CD14-positive monocyte (primary cell): ENCODE data around the gene ALKBH3. TPM values are rescaled to one million over a fixed set of nuclear protein-coding genes. Genes with fewer than 3 reads are reported as not detected.

Experiments used
- DNase-seq, 3 donors: peaks; one replicate each; pipeline ENCODE4 v3.0.0-alpha.2; 2011 to 2022
- H2AFZ ChIP-seq: 2 replicates; pipeline ENCODE4 v1.6.0; 2012; ENCODE audit warnings: mild to moderate bottlenecking, low read depth, low read length, inconsistent platforms; ENCODE audit not compliant: insufficient read depth, poor library complexity, severe bottlenecking
- H3K27ac ChIP-seq, 2 donors: 1 replicate in 1 of 2; 2 replicates in 1 of 2; pipeline ENCODE4 v1.5.1; 2012 to 2013; ENCODE audit warnings: low read length in 2 of 2, control low read depth in 1 of 2, inconsistent platforms in 1 of 2, low read depth in 1 of 2, mild to moderate bottlenecking in 1 of 2
- H3K27me3 ChIP-seq, 2 donors: one replicate each; pipeline versions ENCODE4 v1.6.0 to v1.6.1; 2011 to 2013; ENCODE audit warnings: low read length in 2 of 2; ENCODE audit not compliant: control insufficient read depth in 2 of 2, insufficient read depth in 2 of 2
- H3K36me3 ChIP-seq, 2 donors: replicated peaks in 1 of 2; 1 replicate in 1 of 2; 2 replicates in 1 of 2; pipeline versions ENCODE4 v1.5.1 to v1.6.1; 2012 to 2013; ENCODE audit warnings: low read length in 2 of 2, control low read depth in 1 of 2, inconsistent platforms in 1 of 2, mild to moderate bottlenecking in 1 of 2; ENCODE audit not compliant: insufficient read depth in 2 of 2, control insufficient read depth in 1 of 2
- H3K4me1 ChIP-seq, 2 donors: 1 replicate in 1 of 2; 2 replicates in 1 of 2; pipeline versions ENCODE4 v1.5.1 to v1.6.1; 2012 to 2013; ENCODE audit warnings: low read length in 2 of 2, control low read depth in 1 of 2, inconsistent platforms in 1 of 2, mild to moderate bottlenecking in 1 of 2, moderate library complexity in 1 of 2; ENCODE audit not compliant: insufficient read depth in 2 of 2, control insufficient read depth in 1 of 2
- H3K4me2 ChIP-seq: replicated peaks from 2 replicates; pipeline ENCODE3; 2012; ENCODE audit warnings: low read length, moderate library complexity, mild to moderate bottlenecking; ENCODE audit not compliant: poor library complexity, severe bottlenecking; ENCODE audit errors: extremely low read depth
- H3K4me3 ChIP-seq, 3 experiments: fragments of 200-600 bp in 1 of 3; sonication (generic) in 1 of 3; replicated peaks in 1 of 3; 1 replicate in 2 of 3; 2 replicates in 1 of 3; pipeline ENCODE4 v1.5.1; 2011 to 2013; ENCODE audit warnings: low read length in 3 of 3, mild to moderate bottlenecking in 3 of 3, control low read depth in 2 of 3, low read depth in 2 of 3, inconsistent platforms in 1 of 3, moderate library complexity in 1 of 3
- H3K79me2 ChIP-seq: 2 replicates; pipeline ENCODE4 v1.6.0; 2012; ENCODE audit warnings: mild to moderate bottlenecking, control low read depth, inconsistent platforms, low read length, moderate library complexity; ENCODE audit not compliant: insufficient read depth
- H3K9ac ChIP-seq: 2 replicates; pipeline ENCODE4 v1.6.0; 2017; ENCODE audit warnings: low read length, mild to moderate bottlenecking; ENCODE audit not compliant: insufficient read depth, poor library complexity, severe bottlenecking
- H3K9me3 ChIP-seq, 2 donors: replicated peaks in 1 of 2; 1 replicate in 1 of 2; 2 replicates in 1 of 2; pipeline versions ENCODE4 v1.5.1 to v1.6.1; 2012 to 2013; ENCODE audit warnings: low read length in 2 of 2, control low read depth in 1 of 2; ENCODE audit not compliant: control insufficient read depth in 1 of 2, insufficient read depth in 1 of 2
- H4K20me1 ChIP-seq: 2 replicates; pipeline ENCODE4 v1.6.0; 2012; ENCODE audit warnings: mild to moderate bottlenecking, low read length, control low read depth, moderate library complexity; ENCODE audit not compliant: insufficient read depth
- H3K27ac Mint-ChIP-seq, 7 donors: one replicate each; pipeline ENCODE4 v1.8.0; 2020; ENCODE audit warnings: mild to moderate bottlenecking in 7 of 7, mixed read lengths in 7 of 7, moderate library complexity in 6 of 7, inconsistent platforms in 2 of 7
- H3K27me3 Mint-ChIP-seq, 3 donors: one replicate each; pipeline ENCODE4 v1.8.0; 2021 to 2022; ENCODE audit warnings: low read depth in 3 of 3, mild to moderate bottlenecking in 3 of 3, mixed read lengths in 3 of 3, moderate library complexity in 3 of 3, inconsistent platforms in 1 of 3
- H3K36me3 Mint-ChIP-seq, 2 donors: one replicate each; pipeline ENCODE4 v1.8.0; 2020; ENCODE audit warnings: mixed read lengths in 2 of 2, inconsistent platforms in 1 of 2, mild to moderate bottlenecking in 1 of 2
- H3K4me1 Mint-ChIP-seq: one replicate; pipeline ENCODE4 v1.8.0; 2020; ENCODE audit warnings: mild to moderate bottlenecking, mixed read lengths
- H3K4me3 Mint-ChIP-seq, 2 donors: one replicate each; pipeline ENCODE4 v1.8.0; 2020; ENCODE audit warnings: mild to moderate bottlenecking in 2 of 2, mixed read lengths in 2 of 2, moderate library complexity in 1 of 2
- H3K9me3 Mint-ChIP-seq, 7 donors: one replicate each; pipeline ENCODE4 v1.8.0; 2020 to 2022; ENCODE audit warnings: mixed read lengths in 7 of 7, mild to moderate bottlenecking in 6 of 7, moderate library complexity in 6 of 7, inconsistent platforms in 2 of 7
- CTCF ChIP-seq: fragments of 200-600 bp; IDR thresholded peaks from one replicate; pipeline ENCODE4 v1.8.0; 2022; ENCODE audit warnings: antibody characterized with exemption, mild to moderate bottlenecking
- WGBS: methylation state at CpG from one replicate; pipeline ENCODE4 v1.1.5; 2013; ENCODE audit warnings: missing lambda C conversion rate; ENCODE audit not compliant: insufficient coverage; 5-methylcytosine and 5-hydroxymethylcytosine counted together
- intact Hi-C, 2 donors: fragments of 100-400 bp; cut with micrococcal nuclease; formaldehyde crosslinking; loops; one replicate each; pipeline versions ENCODE4 v1.15.0 to v1.15.1; 2023
- polyA plus RNA-seq, 3 donors: library from polyadenylated mRNA; depleted of rRNA in 1 of 3; unstranded in 2 of 3; stranded (reverse) in 1 of 3; fragments of 300-500 nt in 2 of 3; fragments of >200 nt in 1 of 3; fragmentation: Illumina TruSeq in 2 of 3; gene quantifications; 1 replicate in 2 of 3; 2 replicates in 1 of 3; pipeline ENCODE4 v1.2.3, GENCODE V29; 2012 to 2021

The ALKBH3 gene
- polyA plus RNA-seq, 3 donors, result 22.1 to 25.8 (median 22.7) TPM

- no peak for TF ChIP-seq CTCF
- no peaks in the 10 kb centered on the region for H3K36me3 ChIP-seq
- H3K27ac ChIP-seq, result no peak overlapping the region
- H3K27me3 Mint-ChIP-seq, result peaks cover 5 to 32% (median 30%) of the 10 kb centered on the region in 3 donors
- H3K27ac Mint-ChIP-seq, result no peak overlapping the region
- no peak for DNase-seq
- H3K27me3 ChIP-seq, result peaks cover 0 to 4% of the 10 kb centered on the region in 2 donors
- H3K4me1 Mint-ChIP-seq, result no peaks in the 10 kb centered on the region
- H3K4me3 Mint-ChIP-seq, result no peak overlapping the region
- intact Hi-C loops, result no loop called here
- no peaks in the 10 kb centered on the region for H3K79me2 ChIP-seq
- peaks cover 0 to 2% of the 10 kb centered on the region in 2 donors for H3K9me3 ChIP-seq
- no peak overlapping the region for H3K9ac ChIP-seq
- H2AFZ ChIP-seq, result no peak overlapping the region
- no peak overlapping the region for H3K4me2 ChIP-seq
- no CpG with 5 or more reads among the region's 1 CpG for WGBS
- peaks cover 0 to 6% (median 0%) of the 10 kb centered on the region in 7 donors for H3K9me3 Mint-ChIP-seq
- no peak overlapping the region for H3K4me3 ChIP-seq
- H3K36me3 Mint-ChIP-seq, result no peaks in the 10 kb centered on the region
- no peaks in the 10 kb centered on the region for H4K20me1 ChIP-seq
- H3K4me1 ChIP-seq, result no peaks in the 10 kb centered on the region
Observed at GRCh38 chr11:43951231-43951630, 70.6 kb downstream of the ALKBH3 start.

GRCh38 chr11:43952020-43952400 lies 71.4 kb downstream of the ALKBH3 start:
- no peaks in the 10 kb centered on the region for H3K79me2 ChIP-seq
- no peak overlapping the region for H3K27ac ChIP-seq
- WGBS, result 100% methylated on average over 1 of the region's 6 CpGs
- H2AFZ ChIP-seq, result no peak overlapping the region
- no peak overlapping the region for H3K4me2 ChIP-seq
- peaks cover 0 to 4% of the 10 kb centered on the region in 2 donors for H3K27me3 ChIP-seq
- H3K9me3 ChIP-seq, result peaks cover 0 to 2% of the 10 kb centered on the region in 2 donors
- no peaks in the 10 kb centered on the region for H3K4me1 Mint-ChIP-seq
- no peak for TF ChIP-seq CTCF
- no peaks in the 10 kb centered on the region for H3K4me1 ChIP-seq
- peaks cover 5 to 32% (median 24%) of the 10 kb centered on the region in 3 donors for H3K27me3 Mint-ChIP-seq
- H3K4me3 ChIP-seq, result no peak overlapping the region
- no peak overlapping the region for H3K27ac Mint-ChIP-seq
- H3K9me3 Mint-ChIP-seq, result peaks cover 0 to 6% (median 0%) of the 10 kb centered on the region in 7 donors
- no peaks in the 10 kb centered on the region for H3K36me3 ChIP-seq
- no peak overlapping the region for H3K4me3 Mint-ChIP-seq
- no peaks in the 10 kb centered on the region for H4K20me1 ChIP-seq
- intact Hi-C loops, result no loop called here
- no peaks in the 10 kb centered on the region for H3K36me3 Mint-ChIP-seq
- no peak overlapping the region for H3K9ac ChIP-seq
- no peak for DNase-seq
